ENCODE results near the gene RSPH9.
"Not testable (repeated sequence)": the region's sequence is repeated elsewhere in the genome, so short reads cannot be mapped to it uniquely, and the experiment has no call there.

RSPH9 gene

GRCh38 chr6:43629505-43630300 is 15.1 kb upstream of the RSPH9 start:
- DNase-seq, result peak; percentile 95

GRCh38 chr6:43630980-43631619 is 13.7 kb upstream of the RSPH9 start:
- no peak for DNase-seq

GRCh38 chr6:43633002-43633401 is 11.8 kb upstream of the RSPH9 start:
- not testable (repeated sequence) for DNase-seq

GRCh38 chr6:43634702-43635303 is 10.0 kb upstream of the RSPH9 start:
- DNase-seq, result no peak

- DNase-seq, result peak; percentile 92
Observed at GRCh38 chr6:43635387-43636307, 9.2 kb upstream of the RSPH9 start, which contains the start of gene MAD2L1BP. Gene MAD2L1BP (plus strand): TSS chr6:43635840. CDS start chr6:43635876, 36 bp downstream.

GRCh38 chr6:43636308-43636659 is 8.6 kb upstream of the RSPH9 start:
- peak; percentile 15 for DNase-seq

- no peak for DNase-seq
Observed at GRCh38 chr6:43639984-43640800, 4.6 kb upstream of the RSPH9 start.

- no peak for DNase-seq
Observed at GRCh38 chr6:43645613-43645964, 753 bp downstream of the RSPH9 start.

GRCh38 chr6:43647613-43648012 is 2.8 kb downstream of the RSPH9 start:
- DNase-seq, result no peak

- DNase-seq, result no peak
Observed at GRCh38 chr6:43648248-43648647, 3.4 kb downstream of the RSPH9 start.

- not testable (repeated sequence) for DNase-seq
Observed at GRCh38 chr6:43652822-43653221, 8.0 kb downstream of the RSPH9 start.

GRCh38 chr6:43657221-43657802 is 12.5 kb downstream of the RSPH9 start:
- no peak for DNase-seq

- no peak for DNase-seq
Observed at GRCh38 chr6:43658161-43658560, 13.3 kb downstream of the RSPH9 start.

GRCh38 chr6:43662948-43663347 is 18.1 kb downstream of the RSPH9 start:
- DNase-seq, result not testable (repeated sequence)

GRCh38 chr6:43665376-43665775 is 20.5 kb downstream of the RSPH9 start:
- DNase-seq, result no peak

GRCh38 chr6:43666196-43666920 is 21.5 kb downstream of the RSPH9 start:
- DNase-seq, result no peak

GRCh38 chr6:43667245-43668150 is 22.7 kb downstream of the RSPH9 start:
- peak; percentile 91 for DNase-seq

- DNase-seq, result peak; percentile 70
Observed at GRCh38 chr6:43668151-43669028, 23.6 kb downstream of the RSPH9 start.
